Retina (tissue), 1 donor: ENCODE measurements around the gene RBFOX2.
"Not testable (repeated sequence)": the region's sequence is repeated elsewhere in the genome, so short reads cannot be mapped to it uniquely, and the experiment has no call there.

ENCODE experiments used
- DNase-seq: peaks from one replicate; pipeline ENCODE4 v3.0.0-alpha.2; 2016

The RBFOX2 gene

GRCh38 chr22:36028646-36029405 is at the start of gene RBFOX2:
RBFOX2 (minus strand) TSS chr22:36028824; CDS start chr22:36028425, 399 bp downstream.
- DNase-seq, result peak; percentile 83

- DNase-seq, result peak; percentile 6
Measured at GRCh38 chr22:36077271-36077670, 48.6 kb upstream of the RBFOX2 start.

DNA sequence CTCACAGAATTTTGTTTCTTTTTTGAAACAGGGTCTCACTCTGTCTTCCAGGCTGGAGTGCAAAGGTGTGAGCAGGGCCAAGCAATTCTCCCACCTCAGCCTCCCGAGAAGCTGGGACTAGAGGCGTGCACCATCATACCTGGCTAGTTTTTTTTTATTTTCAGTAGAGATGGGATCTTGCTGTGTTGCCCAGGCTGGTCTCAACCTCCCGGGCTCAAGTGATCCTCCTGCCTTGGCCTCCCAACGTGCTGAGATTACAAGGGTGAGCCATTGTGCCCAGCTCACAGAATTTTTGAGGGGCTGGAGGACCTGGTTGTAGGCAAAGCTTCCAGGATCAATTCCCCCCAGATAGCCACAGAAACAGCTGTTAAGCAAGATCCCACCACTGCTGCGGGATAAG is 47.1 kb upstream of the RBFOX2 start:
- no peak for DNase-seq

DNA sequence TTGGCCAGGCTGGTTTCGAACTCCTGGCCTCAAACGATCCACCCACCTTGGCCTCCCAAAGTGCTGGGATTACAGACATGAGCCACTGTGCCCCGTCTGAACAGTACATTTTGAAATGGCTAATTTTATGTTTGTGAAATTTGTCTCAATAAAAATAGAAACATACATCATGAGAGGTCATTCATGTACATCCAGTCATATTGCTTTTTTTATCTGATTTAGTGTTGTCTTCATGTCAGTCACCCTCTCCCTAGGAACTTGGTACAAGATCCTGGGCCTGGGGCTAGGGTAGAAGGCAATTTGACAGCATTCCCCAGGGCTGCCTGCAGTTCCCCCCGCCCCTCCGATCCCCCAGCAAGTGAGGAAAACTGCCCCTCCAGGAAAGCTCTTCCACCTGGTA is 46.6 kb upstream of the RBFOX2 start:
- no peak for DNase-seq

DNA sequence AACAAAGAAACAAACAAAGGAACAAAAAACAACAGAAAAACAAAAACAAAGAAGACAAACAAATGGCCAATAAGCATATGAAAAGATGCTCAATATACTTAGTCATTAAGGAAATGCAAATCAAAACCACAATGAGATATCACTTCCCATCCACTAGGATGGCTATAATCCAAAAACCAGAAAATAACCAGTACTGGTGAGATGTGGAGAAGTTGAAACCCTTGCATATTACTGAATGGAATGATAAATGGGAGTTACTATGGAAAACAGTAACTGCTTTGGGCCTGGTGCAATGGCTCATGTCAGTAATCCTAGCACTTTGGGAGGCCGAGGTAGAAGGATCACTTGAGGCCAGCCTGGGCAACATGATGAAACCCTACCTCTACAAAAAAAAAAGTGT is 44.9 kb upstream of the RBFOX2 start:
- no peak for DNase-seq

DNA sequence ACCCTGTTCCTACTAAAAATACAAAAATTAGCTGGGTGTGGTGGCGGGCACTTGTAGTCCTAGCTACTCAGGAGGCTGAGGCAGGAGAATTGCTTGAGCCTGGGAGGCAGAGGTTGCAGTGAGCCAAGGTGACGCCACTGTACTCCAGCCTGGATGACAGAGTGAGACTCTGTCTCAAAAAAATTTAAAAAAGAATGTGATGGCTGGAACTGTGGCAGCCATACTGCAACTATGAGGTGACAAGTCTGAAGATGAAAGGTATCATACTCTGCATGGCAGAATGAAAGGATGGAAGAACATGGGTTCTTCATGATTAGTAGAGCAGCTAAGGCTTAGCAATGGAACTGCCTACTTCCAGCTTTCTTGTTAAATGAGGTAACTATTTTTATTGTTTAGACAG is 42.0 kb upstream of the RBFOX2 start:
- DNase-seq, result not testable (repeated sequence)

DNA sequence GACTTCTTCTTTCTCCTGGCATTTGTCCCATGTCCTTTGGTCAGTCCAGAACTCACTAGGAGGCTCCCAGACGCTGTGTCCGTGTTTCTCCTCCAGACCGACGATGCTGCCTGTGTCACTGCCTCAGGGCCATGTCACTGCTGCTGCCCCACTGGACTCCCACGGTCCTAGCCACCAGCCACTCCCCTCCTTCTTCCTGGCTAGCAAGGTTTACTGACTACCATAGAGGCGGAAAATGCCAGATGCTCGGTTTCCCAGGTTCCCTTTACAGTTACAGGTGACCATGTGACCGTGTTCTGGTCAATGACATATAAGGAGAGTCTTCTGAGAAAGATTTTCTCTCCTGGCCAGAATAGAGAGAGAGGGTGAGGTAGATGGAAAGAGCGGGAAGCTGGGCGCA is 40.7 kb upstream of the RBFOX2 start:
- DNase-seq, result no peak

DNA sequence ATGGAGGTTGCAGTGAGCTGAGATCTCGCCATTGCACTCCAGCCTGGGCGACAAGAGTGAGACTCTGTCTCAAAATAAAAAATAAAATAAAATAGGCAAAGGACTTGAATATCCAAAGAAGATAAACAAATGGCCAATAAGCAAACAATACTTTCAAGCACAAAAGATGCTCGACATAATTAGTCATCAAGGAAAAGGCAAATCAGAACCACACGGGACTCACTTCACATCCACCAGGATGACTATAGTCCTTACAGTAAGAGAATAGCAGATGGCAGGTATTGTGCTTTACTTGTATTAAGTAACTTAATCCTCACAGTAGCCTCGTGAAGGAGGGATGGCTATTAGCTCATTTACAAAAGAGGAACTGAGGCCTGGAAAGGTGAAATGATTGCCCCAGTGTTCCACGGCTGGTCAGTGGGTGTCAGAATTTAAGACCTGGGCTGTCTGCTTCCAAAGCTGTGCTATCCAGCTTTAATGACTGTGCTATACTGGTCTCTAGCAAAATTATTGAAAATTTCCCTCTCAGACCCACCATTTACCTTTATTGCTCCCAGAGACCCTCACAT is 40.2 kb upstream of the RBFOX2 start:
- no peak for DNase-seq

DNA sequence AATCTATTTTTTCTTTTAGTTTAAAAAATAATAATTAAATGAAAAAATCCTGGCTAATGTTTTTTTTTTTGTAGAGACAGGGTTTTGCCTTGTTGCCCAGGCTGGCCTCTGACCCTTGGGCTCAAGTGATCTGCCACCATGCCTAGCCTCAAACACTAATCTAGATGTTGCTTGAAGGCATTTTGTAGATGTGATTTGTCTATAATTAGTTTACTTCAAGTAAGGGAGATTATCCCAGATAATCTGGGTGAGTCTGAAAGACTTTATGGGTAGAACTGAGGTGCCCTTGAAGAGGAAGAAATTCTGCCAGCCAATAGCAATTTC is 38.6 kb upstream of the RBFOX2 start:
- DNase-seq, result no peak

- peak; percentile 96 for DNase-seq
Measured at GRCh38 chr22:36065775-36066544, 37.3 kb upstream of the RBFOX2 start.

DNA sequence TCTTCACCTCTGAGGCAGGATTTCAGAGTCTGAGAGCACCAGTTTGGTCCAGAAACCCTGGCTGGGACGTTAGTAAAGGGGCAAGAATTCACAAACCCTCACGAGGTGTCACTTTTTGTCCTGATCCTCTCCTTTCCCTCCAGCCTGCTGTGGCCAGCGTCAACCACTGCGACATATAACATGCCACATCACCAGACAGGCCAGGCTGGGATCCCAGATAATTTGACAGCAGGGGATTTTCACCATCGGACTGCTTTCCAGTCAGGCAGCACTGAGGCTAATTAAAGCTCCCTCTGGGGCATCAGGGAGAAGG is 36.8 kb upstream of the RBFOX2 start:
- DNase-seq, result no peak

DNA sequence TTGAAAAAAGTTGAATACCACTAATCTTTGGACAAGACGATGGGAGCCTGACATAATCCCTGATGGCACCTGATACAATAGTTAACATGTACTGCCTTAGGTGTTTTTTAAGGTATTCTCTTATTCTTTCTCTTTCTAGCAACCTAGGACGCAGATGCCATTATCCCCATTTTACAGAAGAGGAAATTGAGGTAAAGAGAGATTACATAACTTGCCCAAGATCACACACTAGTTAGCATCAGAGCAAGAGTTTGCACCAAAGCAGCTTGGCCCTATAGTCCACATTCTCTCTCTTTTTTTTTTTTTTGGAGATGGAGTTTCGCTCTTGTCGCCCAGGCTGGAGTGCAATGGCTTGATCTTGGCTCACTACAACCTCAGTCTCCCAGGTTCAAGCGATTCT is 35.7 kb upstream of the RBFOX2 start:
- DNase-seq, result no peak

DNA sequence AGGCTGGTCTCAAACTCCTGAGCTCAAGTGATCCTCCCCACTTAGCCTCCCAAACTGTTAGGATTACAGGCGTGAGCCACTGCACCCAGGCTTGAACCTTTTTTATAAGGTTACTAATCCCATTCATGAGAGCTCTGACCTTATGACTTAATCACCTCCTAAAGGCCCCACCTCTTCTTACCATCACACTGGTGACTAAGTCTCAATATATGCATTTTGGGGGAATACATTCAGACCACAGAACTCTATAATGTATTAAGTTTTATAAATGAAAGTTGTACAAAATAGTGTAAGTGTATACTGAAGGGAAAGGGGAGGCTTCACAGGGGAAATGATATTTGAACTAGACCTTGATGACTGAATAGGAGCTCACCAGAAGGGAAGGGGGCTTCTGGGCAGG is 28.4 kb upstream of the RBFOX2 start:
- DNase-seq, result no peak

DNA sequence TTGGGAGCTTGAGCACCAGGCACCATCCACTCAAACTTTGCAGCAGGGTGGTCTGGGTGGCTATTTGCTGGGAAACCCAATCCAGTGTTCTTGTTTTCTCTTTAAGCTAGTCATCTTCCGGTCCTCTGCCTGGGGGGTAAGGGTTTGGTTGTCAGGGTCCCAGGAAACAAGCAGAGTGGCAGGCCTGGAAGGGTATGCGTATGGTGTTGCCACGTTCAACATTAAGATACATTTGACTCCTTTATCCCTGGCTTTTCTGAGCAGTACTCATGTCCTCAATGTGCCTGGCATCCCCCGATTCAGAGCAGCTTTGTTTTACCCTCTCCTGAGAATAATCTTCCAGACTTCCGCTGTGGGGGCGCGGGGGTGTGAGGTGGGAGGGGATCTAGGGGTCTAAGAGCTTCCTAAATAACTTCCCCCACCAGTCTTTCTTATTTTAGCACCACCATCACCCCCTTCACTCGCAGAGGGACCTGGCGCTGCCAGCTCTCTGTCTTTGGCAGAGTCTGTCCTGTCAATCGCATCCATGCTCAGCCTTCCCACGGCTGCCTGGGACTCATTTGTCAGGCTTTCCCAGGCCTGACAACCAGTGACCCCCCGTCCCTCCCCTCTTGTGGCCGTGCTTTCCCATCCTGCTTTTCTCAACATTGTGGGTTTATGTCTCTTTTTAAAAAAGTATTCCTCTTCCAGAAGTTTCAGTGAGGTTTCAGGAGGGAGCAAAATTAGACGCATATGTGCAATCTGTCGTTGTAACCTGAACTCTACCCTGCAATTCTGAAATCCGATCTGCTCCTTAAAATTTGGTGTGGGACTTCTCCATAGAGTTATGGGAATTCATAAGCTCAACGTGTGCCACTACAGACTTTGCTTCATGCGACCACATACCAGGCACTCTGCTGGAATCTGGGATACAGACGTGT is 27.0 kb upstream of the RBFOX2 start:
- no peak for DNase-seq

- not testable (repeated sequence) for DNase-seq
Measured at GRCh38 chr22:36054446-36054845, 25.8 kb upstream of the RBFOX2 start.

GRCh38 chr22:36053242-36054147 is 24.9 kb upstream of the RBFOX2 start:
- DNase-seq, result no peak

DNA sequence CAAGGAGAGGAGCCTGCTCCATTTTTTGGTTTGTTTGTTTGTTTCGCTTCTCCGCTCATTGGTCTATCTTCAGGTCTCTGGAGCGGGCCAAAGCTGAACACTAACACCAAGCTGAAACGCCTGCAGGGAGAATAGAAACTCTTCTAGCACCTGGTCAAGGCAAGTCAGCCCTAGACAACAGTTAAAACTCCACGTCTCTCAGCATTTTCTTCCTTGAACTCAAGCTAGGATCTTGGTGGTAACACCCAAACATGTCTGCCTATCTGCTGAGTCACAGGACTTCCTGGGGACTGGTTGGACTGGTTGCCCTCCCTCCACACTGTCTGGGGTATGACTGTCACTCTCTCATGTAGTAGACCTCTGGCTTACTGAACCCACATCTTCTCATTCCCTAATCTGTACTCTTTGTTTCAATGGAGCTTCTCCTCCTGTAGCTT is 23.9 kb upstream of the RBFOX2 start:
- no peak for DNase-seq

GRCh38 chr22:36049678-36049997 is 21.0 kb upstream of the RBFOX2 start:
- DNase-seq, result no peak

DNA sequence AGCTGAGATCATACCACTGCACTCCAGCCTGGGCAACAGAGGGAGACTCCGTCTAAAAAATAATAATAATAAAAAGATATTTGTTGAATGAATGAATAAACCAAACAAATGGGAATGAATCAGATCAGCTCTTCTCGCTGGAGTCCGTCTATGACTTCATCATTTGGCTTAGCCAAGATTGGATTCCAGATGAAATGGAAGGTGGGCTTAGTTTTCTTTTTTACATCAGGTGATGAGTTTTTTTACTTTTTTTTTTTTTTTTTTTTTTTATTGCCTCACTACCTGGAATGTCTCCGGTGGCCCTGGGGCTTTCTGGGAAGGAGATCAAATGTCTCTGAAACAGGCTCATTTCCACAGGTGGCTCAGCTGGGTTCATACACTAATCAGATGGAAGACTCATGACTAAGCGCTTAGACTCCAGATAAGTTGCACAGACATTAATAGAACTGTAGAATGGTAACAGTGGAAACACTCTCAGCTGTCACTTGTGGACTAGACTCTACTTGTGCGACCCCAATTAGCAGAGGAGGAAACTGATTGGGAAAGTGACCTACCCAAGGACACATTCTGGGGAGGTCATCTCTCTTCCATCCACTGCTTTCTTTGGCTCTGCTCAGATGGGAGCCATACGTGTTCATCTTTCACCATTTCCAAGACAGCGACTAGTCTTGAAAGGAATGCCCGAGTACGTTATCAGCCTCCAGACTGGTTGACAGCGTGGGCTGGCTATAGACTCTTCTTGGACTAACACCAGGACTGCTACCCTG is 20.5 kb upstream of the RBFOX2 start:
- no peak for DNase-seq

- not testable (repeated sequence) for DNase-seq
Measured at GRCh38 chr22:36044517-36044916, 15.9 kb upstream of the RBFOX2 start.

- DNase-seq, result no peak
Measured at GRCh38 chr22:36042240-36042639, 13.6 kb upstream of the RBFOX2 start.
